ENCODE data around the gene NAA20.

NAA20 gene

GRCh38 chr20:20009784-20010253 is 7.3 kb upstream of the NAA20 start:
- H3K79me2 ChIP-seq (ENCODE audit: insufficient read depth, low read depth) = no peaks in the 10 kb centered on the region
- no peak overlapping the region for H2AFZ ChIP-seq (ENCODE audit: low read depth)
- no peak overlapping the region for H3K27ac ChIP-seq
- no peaks in the 10 kb centered on the region for H4K20me1 ChIP-seq (ENCODE audit: insufficient read depth)
- no peak overlapping the region for H3K9ac ChIP-seq
- no peak overlapping the region for H3K4me2 ChIP-seq
- no peak for TF ChIP-seq CTCF (conservative IDR thresholded peaks at IDR 0.05; ENCODE audit: low read depth, low read length)
- H3K4me3 ChIP-seq (IDR thresholded peaks at IDR 0.05; ENCODE audit: insufficient read depth, low read depth, low read length) = no peak overlapping the region
- no peaks in the 10 kb centered on the region for H3K27me3 ChIP-seq (ENCODE audit: insufficient read depth, low read depth)
- peaks cover 7% of the 10 kb centered on the region for H3K4me1 ChIP-seq (ENCODE audit: low read depth, poor library complexity, severe bottlenecking)
- no peaks in the 10 kb centered on the region for H3K36me3 ChIP-seq (ENCODE audit: insufficient read depth)

DNA sequence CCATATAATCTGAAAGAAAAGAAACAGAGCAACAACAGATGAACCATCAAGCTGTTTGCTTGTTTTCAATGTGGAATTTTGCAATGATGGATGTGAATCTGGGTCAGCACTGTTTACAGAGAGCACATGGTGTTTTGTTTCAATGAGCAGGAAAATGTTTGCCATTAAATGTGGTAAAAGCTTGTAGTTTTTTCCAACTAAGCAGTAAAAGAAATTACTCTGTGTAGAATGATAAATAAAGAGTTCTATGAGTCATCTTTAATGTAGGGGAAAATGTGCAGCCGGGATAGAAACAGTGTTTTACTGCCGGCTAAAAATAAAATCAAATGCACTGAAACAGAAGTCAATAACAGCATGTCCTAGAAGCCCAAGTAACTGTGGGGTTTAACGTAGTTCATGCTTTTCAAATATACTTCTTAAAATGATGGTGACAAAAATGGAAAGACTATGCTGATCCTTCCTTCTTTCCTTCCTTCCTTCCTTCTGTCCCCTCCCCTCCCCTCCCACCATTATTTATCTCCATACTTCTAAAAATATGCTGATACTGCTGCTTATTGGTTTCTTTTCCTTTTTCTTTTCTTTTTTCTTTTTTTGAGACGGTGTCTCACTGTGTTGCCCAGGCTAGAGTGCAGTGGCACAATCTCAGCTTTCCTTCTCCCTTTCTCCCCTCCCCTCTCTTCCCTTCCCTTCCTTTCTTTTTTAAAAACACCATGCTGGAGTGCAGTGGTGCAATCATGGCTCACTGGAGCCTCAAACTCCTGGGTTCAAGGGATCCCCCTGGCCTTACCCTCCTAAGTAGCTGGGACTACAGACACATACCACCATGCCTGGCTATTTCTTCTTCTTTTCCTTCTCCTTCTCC is 6.3 kb upstream of the NAA20 start:
- no peaks in the 10 kb centered on the region for H3K79me2 ChIP-seq (ENCODE audit: insufficient read depth, low read depth)
- H3K27ac ChIP-seq = no peak overlapping the region
- no peak overlapping the region for H3K9ac ChIP-seq
- H4K20me1 ChIP-seq (ENCODE audit: insufficient read depth) = no peaks in the 10 kb centered on the region
- peaks cover 7% of the 10 kb centered on the region for H3K4me1 ChIP-seq (ENCODE audit: low read depth, poor library complexity, severe bottlenecking)
- no peaks in the 10 kb centered on the region for H3K27me3 ChIP-seq (ENCODE audit: insufficient read depth, low read depth)
- H3K36me3 ChIP-seq (ENCODE audit: insufficient read depth) = no peaks in the 10 kb centered on the region
- no peak for TF ChIP-seq CTCF (conservative IDR thresholded peaks at IDR 0.05; ENCODE audit: low read depth, low read length)
- peak overlapping the region; percentile 23; the same call in 1 of the 2 replicates for H3K4me2 ChIP-seq
- H3K4me3 ChIP-seq (IDR thresholded peaks at IDR 0.05; ENCODE audit: insufficient read depth, low read depth, low read length) = no peak overlapping the region
- H2AFZ ChIP-seq (ENCODE audit: low read depth) = no peak overlapping the region

DNA sequence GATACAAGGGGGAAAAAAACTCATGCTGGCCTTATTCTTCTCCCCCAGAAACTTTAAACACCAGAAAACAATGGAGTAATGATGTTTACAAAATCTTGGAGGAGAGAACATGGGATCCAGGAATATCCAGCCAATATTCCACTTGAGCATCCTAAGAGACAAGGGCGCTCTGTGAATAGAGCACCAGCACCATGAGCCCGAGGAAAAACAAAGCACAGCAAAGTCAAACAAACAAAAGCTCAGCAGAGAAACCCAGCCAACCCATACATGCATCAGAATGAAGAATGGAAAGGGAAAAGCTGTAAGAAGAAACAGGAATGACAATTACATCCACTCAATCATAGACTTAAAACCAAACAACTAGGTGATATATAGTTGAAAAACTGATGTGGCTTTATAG is 4.6 kb upstream of the NAA20 start:
- TF ChIP-seq CTCF (conservative IDR thresholded peaks at IDR 0.05; ENCODE audit: low read depth, low read length) = no peak
- no peaks in the 10 kb centered on the region for H3K36me3 ChIP-seq (ENCODE audit: insufficient read depth)
- H3K9ac ChIP-seq = no peak overlapping the region
- no peaks in the 10 kb centered on the region for H3K27me3 ChIP-seq (ENCODE audit: insufficient read depth, low read depth)
- no peak overlapping the region for H3K4me2 ChIP-seq
- no peaks in the 10 kb centered on the region for H4K20me1 ChIP-seq (ENCODE audit: insufficient read depth)
- peaks cover 7% of the 10 kb centered on the region for H3K4me1 ChIP-seq (ENCODE audit: low read depth, poor library complexity, severe bottlenecking)
- H3K27ac ChIP-seq = no peak overlapping the region
- no peak overlapping the region for H3K4me3 ChIP-seq (IDR thresholded peaks at IDR 0.05; ENCODE audit: insufficient read depth, low read depth, low read length)
- no peak overlapping the region for H2AFZ ChIP-seq (ENCODE audit: low read depth)
- H3K79me2 ChIP-seq (ENCODE audit: insufficient read depth, low read depth) = peaks cover 3% of the 10 kb centered on the region; the same call in 1 of the 2 replicates

DNA sequence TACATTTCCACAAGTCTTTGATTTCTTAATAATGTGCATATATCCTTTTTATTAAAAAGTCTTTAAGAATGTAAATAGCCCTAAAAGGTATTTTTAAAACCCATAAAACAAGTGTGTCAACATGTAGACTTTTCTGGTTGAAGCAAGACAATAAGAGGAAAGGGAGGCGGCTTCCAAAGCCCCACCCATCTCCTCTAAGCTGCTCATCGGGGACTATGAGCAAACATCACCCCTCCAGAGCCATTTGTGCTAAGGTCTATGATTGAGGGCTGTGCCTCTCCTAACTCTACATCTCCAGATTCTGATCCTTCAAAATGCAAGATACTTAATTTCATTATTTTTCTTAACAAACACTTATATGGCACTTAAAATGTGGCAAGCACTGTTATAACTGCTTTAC is 2.5 kb upstream of the NAA20 start:
- Histone ChIP-seq H3K79me2 (ENCODE audit: insufficient read depth, low read depth) (peaks cover 24% of the 10 kb centered on the region), H3K36me3 (ENCODE audit: insufficient read depth) (no peaks in the 10 kb centered on the region), H4K20me1 (ENCODE audit: insufficient read depth) (no peaks in the 10 kb centered on the region), H3K4me2 (no peak overlapping the region), H3K4me1 (ENCODE audit: low read depth, poor library complexity, severe bottlenecking) (peaks cover 24% of the 10 kb centered on the region), H3K9ac (no peak overlapping the region), H3K27me3 (ENCODE audit: insufficient read depth, low read depth) (no peaks in the 10 kb centered on the region), H3K4me3 (IDR thresholded peaks at IDR 0.05; ENCODE audit: insufficient read depth, low read depth, low read length) (no peak overlapping the region), H3K27ac (no peak overlapping the region), H2AFZ (ENCODE audit: low read depth) (no peak overlapping the region)
- TF ChIP-seq CTCF (conservative IDR thresholded peaks at IDR 0.05; ENCODE audit: low read depth, low read length) = no peak

All from KMS-11 (cell line).